ENCODE results near the gene ALOX12.
A peak's percentile ranks its signal among the peaks of the same experiment; 100 is the strongest.
"Not testable (repeated sequence)": the region's sequence is repeated elsewhere in the genome, so short reads cannot be mapped to it uniquely, and the experiment has no call there.

The ALOX12 gene

GRCh38 chr17:6986676-6987075, 9.2 kb upstream of the ALOX12 start:
- TF ChIP-seq, protein P1, sequence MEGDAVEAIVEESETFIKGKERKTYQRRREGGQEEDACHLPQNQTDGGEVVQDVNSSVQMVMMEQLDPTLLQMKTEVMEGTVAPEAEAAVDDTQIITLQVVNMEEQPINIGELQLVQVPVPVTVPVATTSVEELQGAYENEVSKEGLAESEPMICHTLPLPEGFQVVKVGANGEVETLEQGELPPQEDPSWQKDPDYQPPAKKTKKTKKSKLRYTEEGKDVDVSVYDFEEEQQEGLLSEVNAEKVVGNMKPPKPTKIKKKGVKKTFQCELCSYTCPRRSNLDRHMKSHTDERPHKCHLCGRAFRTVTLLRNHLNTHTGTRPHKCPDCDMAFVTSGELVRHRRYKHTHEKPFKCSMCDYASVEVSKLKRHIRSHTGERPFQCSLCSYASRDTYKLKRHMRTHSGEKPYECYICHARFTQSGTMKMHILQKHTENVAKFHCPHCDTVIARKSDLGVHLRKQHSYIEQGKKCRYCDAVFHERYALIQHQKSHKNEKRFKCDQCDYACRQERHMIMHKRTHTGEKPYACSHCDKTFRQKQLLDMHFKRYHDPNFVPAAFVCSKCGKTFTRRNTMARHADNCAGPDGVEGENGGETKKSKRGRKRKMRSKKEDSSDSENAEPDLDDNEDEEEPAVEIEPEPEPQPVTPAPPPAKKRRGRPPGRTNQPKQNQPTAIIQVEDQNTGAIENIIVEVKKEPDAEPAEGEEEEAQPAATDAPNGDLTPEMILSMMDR (IDR thresholded peaks at IDR 0.05), result no peak
- no peak overlapping the region for H3K4me3 Mint-ChIP-seq
- H3K9me3 Mint-ChIP-seq, result no peaks in the 10 kb centered on the region
- H3K27ac Mint-ChIP-seq, result no peak overlapping the region
- DNase-seq, result no peak
- peaks cover 30% of the 10 kb centered on the region for H3K27me3 Mint-ChIP-seq (ENCODE audit: low read depth, poor library complexity)
- H3K4me1 Mint-ChIP-seq, result no peaks in the 10 kb centered on the region
- peaks cover 4% of the 10 kb centered on the region for H3K36me3 Mint-ChIP-seq (ENCODE audit: low read depth)

GRCh38 chr17:6989779-6990178, 6.1 kb upstream of the ALOX12 start:
- H3K27ac Mint-ChIP-seq, result no peak overlapping the region
- H3K4me1 Mint-ChIP-seq, result peaks cover 8% of the 10 kb centered on the region
- H3K27me3 Mint-ChIP-seq (ENCODE audit: low read depth, poor library complexity), result peaks cover 20% of the 10 kb centered on the region
- TF ChIP-seq, protein P1 (IDR thresholded peaks at IDR 0.05), result no peak
- H3K9me3 Mint-ChIP-seq, result no peaks in the 10 kb centered on the region
- DNase-seq, result no peak
- H3K4me3 Mint-ChIP-seq, result no peak overlapping the region
- H3K36me3 Mint-ChIP-seq (ENCODE audit: low read depth), result peaks cover 7% of the 10 kb centered on the region

GRCh38 chr17:6993613-6994056, 2.2 kb upstream of the ALOX12 start:
- not testable (repeated sequence) for H3K27ac Mint-ChIP-seq, DNase-seq, H3K9me3 Mint-ChIP-seq, H3K4me3 Mint-ChIP-seq
- peaks cover 12% of the 10 kb centered on the region for H3K4me1 Mint-ChIP-seq
- H3K27me3 Mint-ChIP-seq (ENCODE audit: low read depth, poor library complexity), result peaks cover 20% of the 10 kb centered on the region
- peaks cover 25% of the 10 kb centered on the region for H3K36me3 Mint-ChIP-seq (ENCODE audit: low read depth)

- H3K4me1 Mint-ChIP-seq, result peaks cover 12% of the 10 kb centered on the region
- H3K36me3 Mint-ChIP-seq (ENCODE audit: low read depth), result peaks cover 28% of the 10 kb centered on the region
- no peak overlapping the region for H3K27ac Mint-ChIP-seq
- H3K4me3 Mint-ChIP-seq, result peak overlapping the region; percentile 67
- TF ChIP-seq, protein P1 (IDR thresholded peaks at IDR 0.05), result no peak
- peaks cover 20% of the 10 kb centered on the region for H3K27me3 Mint-ChIP-seq (ENCODE audit: low read depth, poor library complexity)
- DNase-seq, result no peak
- H3K9me3 Mint-ChIP-seq, result no peaks in the 10 kb centered on the region
Observed at GRCh38 chr17:6994118-6994598, 1.7 kb upstream of the ALOX12 start.

DNA sequence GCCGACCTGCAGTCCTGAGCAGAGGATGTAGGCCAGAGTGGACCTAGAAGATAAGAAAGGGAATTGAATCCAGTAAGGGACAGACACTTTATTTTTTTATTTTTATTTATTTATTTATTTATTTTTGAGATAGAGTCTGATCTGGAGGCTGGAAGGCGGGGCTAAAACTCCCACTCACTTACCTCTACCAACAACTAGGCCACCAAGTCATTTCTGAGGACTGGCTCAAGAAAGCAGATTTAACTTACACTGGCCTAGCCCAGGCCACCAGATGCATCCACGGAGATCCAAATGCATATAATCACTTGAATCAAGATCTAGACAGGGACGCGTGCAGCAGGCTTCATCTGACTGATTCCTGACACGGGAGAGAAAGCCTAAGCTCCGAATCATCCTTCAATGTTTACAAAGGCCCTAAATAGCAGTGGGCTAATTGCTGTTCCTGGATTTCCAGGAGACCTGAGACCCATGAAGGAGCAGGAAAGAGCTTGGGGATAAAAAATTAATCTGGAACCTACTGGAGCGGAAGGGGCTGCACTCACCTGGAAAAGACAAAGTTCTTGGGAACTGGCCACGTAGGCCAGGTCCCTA, 1.1 kb upstream of the ALOX12 start:
- Mint-ChIP-seq H3K27ac (no peak overlapping the region), H3K27me3 (ENCODE audit: low read depth, poor library complexity) (peaks cover 15% of the 10 kb centered on the region), H3K36me3 (ENCODE audit: low read depth) (peaks cover 30% of the 10 kb centered on the region), H3K9me3 (no peaks in the 10 kb centered on the region), H3K4me1 (peaks cover 12% of the 10 kb centered on the region), H3K4me3 (peak overlapping the region; percentile 67)
- no peak for DNase-seq
- TF ChIP-seq, protein P1 (IDR thresholded peaks at IDR 0.05), result no peak

- Mint-ChIP-seq H3K36me3 (ENCODE audit: low read depth) (peaks cover 38% of the 10 kb centered on the region), H3K9me3 (no peaks in the 10 kb centered on the region), H3K4me1 (peaks cover 12% of the 10 kb centered on the region), H3K27ac (no peak overlapping the region), H3K27me3 (ENCODE audit: low read depth, poor library complexity) (peaks cover 15% of the 10 kb centered on the region), H3K4me3 (no peak overlapping the region)
- no peak for DNase-seq
- TF ChIP-seq, protein P1 (IDR thresholded peaks at IDR 0.05), result no peak
Observed at GRCh38 chr17:6996256-6997011, 585 bp downstream of the ALOX12 start.

Measured in nephron progenitor cell (in vitro differentiated cells).